H1 (cell line): ENCODE results near the gene TRAPPC13.

ENCODE experiments used
- ATF3 ChIP-seq: IDR thresholded peaks from 2 replicates; pipeline ENCODE4 v1.6.1; 2011; ENCODE audit warnings: low read depth, mild to moderate bottlenecking, low read length; ENCODE audit not compliant: insufficient read depth
- EGR1 ChIP-seq: IDR thresholded peaks from 2 replicates; pipeline ENCODE4 v1.6.1; 2011; ENCODE audit warnings: low read depth, low read length, borderline replicate concordance
- EZH2 ChIP-seq: fragments of 200-600 bp; sonication (generic); IDR thresholded peaks from 2 replicates; pipeline ENCODE4 v1.7.1; 2012; ENCODE audit warnings: low read depth, mild to moderate bottlenecking, moderate library complexity, low read length, inconsistent platforms; ENCODE audit not compliant: severe bottlenecking
- GABPA ChIP-seq: IDR thresholded peaks from 2 replicates; pipeline ENCODE4 v1.6.1; 2011; ENCODE audit warnings: mild to moderate bottlenecking, low read length, moderate library complexity, borderline replicate concordance; ENCODE audit not compliant: insufficient read depth
- MAX ChIP-seq: IDR thresholded peaks from 2 replicates; pipeline ENCODE4 v1.6.1; 2012; ENCODE audit warnings: inconsistent platforms
- POLR2A ChIP-seq, 2 experiments: IDR thresholded peaks; 1 replicate in 1 of 2; 2 replicates in 1 of 2; pipeline ENCODE4 v1.6.1; 2011; ENCODE audit warnings: low read depth in 2 of 2, low read length in 2 of 2, mild to moderate bottlenecking in 2 of 2; ENCODE audit errors: control extremely low read depth in 1 of 2
- RAD21 ChIP-seq, 2 experiments: IDR thresholded peaks in 1 of 2; conservative IDR thresholded peaks in 1 of 2; 2 replicates each; pipeline ENCODE4 v1.6.1; 2011; ENCODE audit warnings: low read depth in 2 of 2, low read length in 2 of 2, improper control_type of control experiment in 1 of 2, inconsistent platforms in 1 of 2, mild to moderate bottlenecking in 1 of 2, moderate library complexity in 1 of 2
- SIN3A ChIP-seq, 2 experiments: IDR thresholded peaks in 1 of 2; conservative IDR thresholded peaks in 1 of 2; 2 replicates each; pipeline ENCODE4 v1.6.1; 2011 to 2012; ENCODE audit warnings: low read length in 2 of 2, improper control_type of control experiment in 1 of 2, low read depth in 1 of 2, mild to moderate bottlenecking in 1 of 2
- TEAD4 ChIP-seq: IDR thresholded peaks from 2 replicates; pipeline ENCODE4 v1.6.1; 2012; ENCODE audit warnings: low read depth, low read length, inconsistent platforms, mixed read lengths
- TF ChIP-seq, protein P1 (sequence below), 3 experiments: IDR thresholded peaks; 1 replicate in 2 of 3; 2 replicates in 1 of 3; pipeline versions ENCODE4 v1.5.1 to v1.6.1; 2011; ENCODE audit warnings: low read length in 3 of 3, mild to moderate bottlenecking in 3 of 3, inconsistent platforms in 2 of 3, low read depth in 1 of 3, moderate library complexity in 1 of 3; ENCODE audit not compliant: insufficient read depth in 1 of 3; ENCODE audit errors: control extremely low read depth in 1 of 3

- TF ChIP-seq, protein P1, sequence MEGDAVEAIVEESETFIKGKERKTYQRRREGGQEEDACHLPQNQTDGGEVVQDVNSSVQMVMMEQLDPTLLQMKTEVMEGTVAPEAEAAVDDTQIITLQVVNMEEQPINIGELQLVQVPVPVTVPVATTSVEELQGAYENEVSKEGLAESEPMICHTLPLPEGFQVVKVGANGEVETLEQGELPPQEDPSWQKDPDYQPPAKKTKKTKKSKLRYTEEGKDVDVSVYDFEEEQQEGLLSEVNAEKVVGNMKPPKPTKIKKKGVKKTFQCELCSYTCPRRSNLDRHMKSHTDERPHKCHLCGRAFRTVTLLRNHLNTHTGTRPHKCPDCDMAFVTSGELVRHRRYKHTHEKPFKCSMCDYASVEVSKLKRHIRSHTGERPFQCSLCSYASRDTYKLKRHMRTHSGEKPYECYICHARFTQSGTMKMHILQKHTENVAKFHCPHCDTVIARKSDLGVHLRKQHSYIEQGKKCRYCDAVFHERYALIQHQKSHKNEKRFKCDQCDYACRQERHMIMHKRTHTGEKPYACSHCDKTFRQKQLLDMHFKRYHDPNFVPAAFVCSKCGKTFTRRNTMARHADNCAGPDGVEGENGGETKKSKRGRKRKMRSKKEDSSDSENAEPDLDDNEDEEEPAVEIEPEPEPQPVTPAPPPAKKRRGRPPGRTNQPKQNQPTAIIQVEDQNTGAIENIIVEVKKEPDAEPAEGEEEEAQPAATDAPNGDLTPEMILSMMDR (IDR thresholded peaks at IDR 0.05; ENCODE audit: control extremely low read depth in 1 of 3, insufficient read depth in 1 of 3, low read depth in 1 of 3, low read length in 3 of 3): no peak
- TF ChIP-seq GABPA (no peak), ATF3 (no peak), SIN3A (conservative IDR thresholded peaks at IDR 0.05 in 1 of 2, IDR thresholded peaks at IDR 0.05 in 1 of 2; ENCODE audit: low read depth in 1 of 2, low read length in 2 of 2) (no peak), EGR1 (no peak), TEAD4 (no peak), EZH2 (no peak), RAD21 (IDR thresholded peaks at IDR 0.05 in 1 of 2, conservative IDR thresholded peaks at IDR 0.05 in 1 of 2; ENCODE audit: low read depth in 2 of 2, low read length in 2 of 2) (no peak), MAX (no peak), POLR2A (IDR thresholded peaks at IDR 0.05; ENCODE audit: control extremely low read depth in 1 of 2, low read depth in 2 of 2, low read length in 2 of 2) (no peak)
Measured at GRCh38 chr5:65696892-65697291, 72.1 kb downstream of the TRAPPC13 start.
